Endothelial cell of umbilical vein (primary cell): Measurements from ENCODE around the gene AKAP6.

Experiments
- CTCF ChIP-seq, 2 donors: IDR thresholded peaks; 1 replicate in 1 of 2; 2 replicates in 1 of 2; pipeline ENCODE4 v1.5.1; 2011; ENCODE audit warnings: low read length in 2 of 2, mild to moderate bottlenecking in 2 of 2, moderate library complexity in 2 of 2, control low read depth in 1 of 2, inconsistent platforms in 1 of 2, low read depth in 1 of 2; ENCODE audit not compliant: insufficient read depth in 1 of 2; ENCODE audit errors: extremely low read depth in 1 of 2
- JUN ChIP-seq: IDR thresholded peaks from 2 replicates; pipeline ENCODE4 v1.6.1; 2011; ENCODE audit warnings: borderline replicate concordance, low read depth; ENCODE audit not compliant: insufficient read length, insufficient read depth
- MAX ChIP-seq: IDR thresholded peaks from 2 replicates; pipeline ENCODE4 v1.6.1; 2011; ENCODE audit not compliant: insufficient read depth, insufficient read length
- POLR2AphosphoS5 ChIP-seq: IDR thresholded peaks from 2 replicates; pipeline ENCODE4 v1.6.1; 2012; ENCODE audit warnings: low read depth, mild to moderate bottlenecking, control low read depth, low read length, moderate library complexity; ENCODE audit not compliant: insufficient read depth

GRCh38 chr14:32300136-32300535 lies 29.0 kb upstream of the AKAP6 start:
- TF ChIP-seq CTCF (IDR thresholded peaks at IDR 0.05; ENCODE audit: extremely low read depth in 1 of 2, insufficient read depth in 1 of 2, low read depth in 1 of 2, low read length in 2 of 2) (no peak), JUN (no peak), POLR2AphosphoS5 (no peak), MAX (no peak)
